ENCODE measurements around the gene OCIAD1.

DNA sequence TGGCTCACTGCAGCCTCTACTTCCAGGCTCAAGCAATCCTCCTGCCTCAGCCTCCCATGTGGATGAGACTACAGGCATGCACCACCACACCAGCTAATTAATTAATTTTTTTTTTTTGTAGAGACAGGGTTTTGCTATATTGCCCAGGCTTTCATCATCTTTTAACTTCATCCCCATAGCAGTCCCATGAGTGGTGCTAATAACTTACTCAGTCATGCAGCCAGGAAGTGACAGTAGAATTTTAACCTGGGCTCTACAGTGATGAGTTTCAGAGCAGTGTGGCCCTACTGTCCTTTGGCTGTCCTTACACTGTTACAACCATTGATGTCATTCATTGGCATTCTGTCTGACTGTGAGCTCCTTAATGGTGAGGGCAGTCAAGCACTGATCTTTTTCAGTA lies 79.6 kb downstream of the OCIAD1 start:
- TF ChIP-seq, protein P1, sequence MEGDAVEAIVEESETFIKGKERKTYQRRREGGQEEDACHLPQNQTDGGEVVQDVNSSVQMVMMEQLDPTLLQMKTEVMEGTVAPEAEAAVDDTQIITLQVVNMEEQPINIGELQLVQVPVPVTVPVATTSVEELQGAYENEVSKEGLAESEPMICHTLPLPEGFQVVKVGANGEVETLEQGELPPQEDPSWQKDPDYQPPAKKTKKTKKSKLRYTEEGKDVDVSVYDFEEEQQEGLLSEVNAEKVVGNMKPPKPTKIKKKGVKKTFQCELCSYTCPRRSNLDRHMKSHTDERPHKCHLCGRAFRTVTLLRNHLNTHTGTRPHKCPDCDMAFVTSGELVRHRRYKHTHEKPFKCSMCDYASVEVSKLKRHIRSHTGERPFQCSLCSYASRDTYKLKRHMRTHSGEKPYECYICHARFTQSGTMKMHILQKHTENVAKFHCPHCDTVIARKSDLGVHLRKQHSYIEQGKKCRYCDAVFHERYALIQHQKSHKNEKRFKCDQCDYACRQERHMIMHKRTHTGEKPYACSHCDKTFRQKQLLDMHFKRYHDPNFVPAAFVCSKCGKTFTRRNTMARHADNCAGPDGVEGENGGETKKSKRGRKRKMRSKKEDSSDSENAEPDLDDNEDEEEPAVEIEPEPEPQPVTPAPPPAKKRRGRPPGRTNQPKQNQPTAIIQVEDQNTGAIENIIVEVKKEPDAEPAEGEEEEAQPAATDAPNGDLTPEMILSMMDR (IDR thresholded peaks at IDR 0.05): no peak
- no peak for TF ChIP-seq POLR2A (IDR thresholded peaks at IDR 0.05; ENCODE audit: low read depth)
